ENCODE data around the gene C17orf114.
A peak's percentile ranks its signal among the peaks of the same experiment; 100 is the strongest.
"Not testable (repeated sequence)": the region's sequence is repeated elsewhere in the genome, so short reads cannot be mapped to it uniquely, and the experiment has no call there.

C17orf114 gene

DNA sequence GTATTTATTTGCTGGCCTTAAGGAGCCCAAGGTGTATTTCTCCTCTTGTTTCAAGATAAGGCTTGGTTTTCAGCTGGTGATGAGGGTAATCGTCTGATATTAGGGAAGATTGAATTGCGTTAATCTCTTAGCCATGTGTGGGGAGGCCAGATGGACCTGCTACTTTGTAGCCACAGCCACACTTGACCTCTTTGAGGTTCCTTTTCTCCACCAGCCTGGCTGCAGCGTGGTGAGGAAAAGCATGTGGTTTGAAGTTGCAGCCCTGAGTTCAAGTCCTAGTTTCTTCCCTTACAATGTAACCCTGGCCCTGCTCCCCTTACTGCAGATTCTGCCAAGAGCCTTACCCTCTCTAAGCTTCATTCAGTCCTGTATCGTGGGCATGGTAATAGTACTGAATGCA is 34.1 kb upstream of the C17orf114 start:
- H3K36me3 Mint-ChIP-seq (ENCODE audit: insufficient read depth): peaks cover 7% of the 10 kb centered on the region
- H3K9me3 Mint-ChIP-seq: no peaks in the 10 kb centered on the region
- no peak overlapping the region for H3K4me3 Mint-ChIP-seq
- no peak for ATAC-seq
- peaks cover 55% of the 10 kb centered on the region for H3K4me1 Mint-ChIP-seq (ENCODE audit: low read depth)
- DNase-seq: no peak
- no peaks in the 10 kb centered on the region for H3K27me3 Mint-ChIP-seq (ENCODE audit: low read depth)

DNA sequence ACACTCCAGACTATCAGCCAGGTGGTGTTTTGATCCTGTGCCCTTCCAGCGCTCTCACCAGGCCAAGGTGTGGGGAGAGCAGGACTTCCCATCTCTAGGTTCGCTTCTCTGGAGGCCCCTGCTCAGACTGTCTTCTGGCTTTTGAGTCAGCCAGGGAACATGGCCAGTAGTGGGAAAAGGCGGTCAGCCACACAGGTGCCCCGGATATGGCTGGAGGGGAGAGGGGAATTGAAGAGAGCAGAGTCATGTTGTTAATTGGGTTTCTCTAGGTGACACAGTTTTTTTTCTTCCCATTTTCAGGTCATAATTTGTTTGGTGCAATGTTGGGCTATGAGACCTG is 32.5 kb upstream of the C17orf114 start:
- DNase-seq: no peak
- Mint-ChIP-seq H3K4me3 (peak overlapping the region; percentile 94), H3K9me3 (no peaks in the 10 kb centered on the region), H3K4me1 (ENCODE audit: low read depth) (peaks cover 40% of the 10 kb centered on the region), H3K27me3 (ENCODE audit: low read depth) (no peaks in the 10 kb centered on the region), H3K36me3 (ENCODE audit: insufficient read depth) (peaks cover 7% of the 10 kb centered on the region)
- no peak for ATAC-seq

DNA sequence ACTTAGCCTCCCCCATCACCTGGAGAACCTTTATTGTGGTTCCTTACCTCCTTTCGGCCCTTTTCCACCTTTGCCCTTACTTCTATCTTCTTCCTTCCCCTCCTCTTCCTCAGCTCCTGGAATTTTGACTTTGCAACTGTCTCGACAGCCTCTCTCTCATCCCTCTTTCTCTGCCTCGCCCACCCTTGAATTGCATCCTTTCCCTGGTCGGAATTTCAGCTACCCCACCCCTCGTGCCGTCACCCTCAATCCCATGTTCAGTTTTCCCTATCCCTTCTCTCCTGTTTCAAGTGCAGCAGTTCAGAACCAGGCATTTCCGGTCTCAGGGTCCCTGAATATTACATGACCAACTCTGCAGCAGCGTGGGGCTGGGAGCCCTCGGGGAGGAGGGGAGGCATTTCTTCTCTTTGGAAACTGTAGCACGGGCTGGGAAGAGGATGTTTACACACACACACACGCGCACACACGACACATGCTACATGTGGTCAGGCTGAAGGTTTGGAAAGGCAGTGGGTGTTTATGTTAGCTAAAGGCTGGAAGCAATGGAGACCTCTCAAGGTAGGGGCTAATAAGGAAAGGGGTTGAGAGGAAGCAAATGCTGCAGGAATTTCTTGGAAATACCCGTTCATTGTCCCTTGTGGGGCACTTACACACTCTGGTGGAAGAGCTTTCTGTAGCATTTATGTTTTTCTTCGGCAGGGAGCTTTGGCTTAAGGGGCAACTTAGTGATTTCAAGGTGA is 32.0 kb upstream of the C17orf114 start:
- Mint-ChIP-seq H3K4me3 (peak overlapping the region; percentile 94), H3K9me3 (no peaks in the 10 kb centered on the region), H3K27me3 (ENCODE audit: low read depth) (no peaks in the 10 kb centered on the region), H3K4me1 (ENCODE audit: low read depth) (peaks cover 35% of the 10 kb centered on the region), H3K36me3 (ENCODE audit: insufficient read depth) (peaks cover 4% of the 10 kb centered on the region)
- no peak for DNase-seq
- ATAC-seq: no peak

DNA sequence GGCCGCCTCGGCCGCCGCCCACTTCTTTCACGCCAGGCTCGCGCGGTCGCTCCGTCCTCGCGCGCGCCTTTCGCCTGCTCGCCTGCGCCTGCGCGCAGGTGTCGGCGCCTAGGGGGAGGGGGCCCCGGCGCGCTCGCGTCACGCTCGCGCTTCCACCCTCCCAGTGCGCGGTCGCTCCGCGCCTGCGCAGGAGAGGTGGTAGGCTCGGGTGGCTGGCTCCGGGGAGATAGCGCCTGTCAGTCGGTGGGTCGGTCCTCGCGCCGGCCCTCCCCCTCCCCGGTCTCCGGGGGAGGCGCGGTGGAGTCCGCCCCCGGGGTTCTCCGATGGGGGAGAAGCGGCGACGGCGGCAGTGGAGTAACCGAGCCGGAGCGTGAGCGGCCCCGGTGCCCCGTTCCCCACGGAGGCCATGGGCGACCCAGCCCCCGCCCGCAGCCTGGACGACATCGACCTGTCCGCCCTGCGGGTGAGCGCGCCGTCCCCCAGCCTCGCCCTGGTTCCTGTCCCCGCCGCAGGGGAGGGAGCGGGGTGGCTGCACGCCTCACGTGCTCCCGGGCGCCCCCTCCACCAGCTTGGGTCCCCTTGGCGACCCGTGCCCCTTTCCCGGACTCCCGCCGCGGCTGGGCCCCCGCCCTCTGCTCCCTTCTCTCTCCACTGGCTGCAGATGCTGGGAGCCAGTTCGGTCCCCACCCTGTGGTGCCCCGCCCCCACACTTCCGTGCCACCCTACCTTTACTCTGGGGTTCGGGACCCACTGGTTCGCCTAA is 31.2 kb upstream of the C17orf114 start, which contains the start of gene MINK1:
Gene MINK1 (plus strand): TSS at position 163 of the 763 bp plus-strand sequence. CDS start 244 bp downstream, at position 407.
- peak within 1 kb of the TSS; percentile 94 for H3K4me3 Mint-ChIP-seq
- peak; percentile 82 for DNase-seq
- no peaks in the 10 kb centered on the region for H3K27me3 Mint-ChIP-seq (ENCODE audit: low read depth)
- peaks cover 34% of the 10 kb centered on the region for H3K4me1 Mint-ChIP-seq (ENCODE audit: low read depth)
- peak; percentile 95 to 97 for ATAC-seq
- H3K36me3 Mint-ChIP-seq (ENCODE audit: insufficient read depth): peaks cover 3% of the 10 kb centered on the region
- no peaks in the 10 kb centered on the region for H3K9me3 Mint-ChIP-seq

DNA sequence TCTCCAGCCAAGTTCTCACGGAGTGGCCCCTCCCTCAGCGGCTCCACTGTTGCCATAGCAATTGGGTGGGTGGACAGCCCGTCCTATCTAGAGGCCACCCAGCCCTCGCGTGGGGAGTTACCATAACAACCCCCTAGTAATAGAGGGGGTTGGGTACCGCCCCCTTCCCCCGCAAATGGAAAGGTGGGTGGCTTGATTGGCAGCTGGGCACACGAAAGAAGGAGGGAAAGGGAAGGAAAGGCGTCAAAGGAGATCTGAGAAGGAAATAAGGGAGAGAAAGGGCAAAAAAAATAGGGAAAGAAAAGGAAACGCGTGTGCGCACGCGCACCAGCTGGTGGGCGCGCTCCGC is 30.7 kb upstream of the C17orf114 start:
- not testable (repeated sequence) for H3K36me3 Mint-ChIP-seq (ENCODE audit: insufficient read depth); H3K9me3 Mint-ChIP-seq; DNase-seq; H3K27me3 Mint-ChIP-seq (ENCODE audit: low read depth)
- H3K4me3 Mint-ChIP-seq: peak overlapping the region; percentile 87
- H3K4me1 Mint-ChIP-seq (ENCODE audit: low read depth): peaks cover 31% of the 10 kb centered on the region
- peak; percentile 15 to 21 for ATAC-seq

DNA sequence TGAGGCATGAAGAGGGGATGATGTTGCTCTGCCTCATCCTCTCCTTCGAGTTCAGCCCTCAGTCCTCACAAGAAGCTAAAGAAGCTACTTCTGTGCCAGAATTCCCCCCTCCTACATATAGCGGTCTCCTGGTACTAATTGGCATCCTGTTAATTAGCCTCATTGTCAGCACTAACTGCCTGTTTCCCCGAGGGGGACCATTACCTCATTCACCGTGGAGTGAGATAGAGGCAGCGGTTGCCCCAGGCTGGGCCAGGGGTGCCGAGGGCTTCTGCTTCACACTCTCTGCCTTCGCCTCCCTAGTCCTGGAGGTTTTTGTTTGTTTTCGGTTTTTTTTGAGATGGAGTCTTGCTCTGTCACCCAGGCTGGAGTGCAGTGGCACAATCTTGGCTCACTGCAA is 25.3 kb upstream of the C17orf114 start:
- Mint-ChIP-seq H3K9me3 (no peaks in the 10 kb centered on the region), H3K4me3 (no peak overlapping the region), H3K4me1 (ENCODE audit: low read depth) (no peaks in the 10 kb centered on the region), H3K27me3 (ENCODE audit: low read depth) (no peaks in the 10 kb centered on the region), H3K36me3 (ENCODE audit: insufficient read depth) (no peaks in the 10 kb centered on the region)
- DNase-seq: no peak
- ATAC-seq: no peak

DNA sequence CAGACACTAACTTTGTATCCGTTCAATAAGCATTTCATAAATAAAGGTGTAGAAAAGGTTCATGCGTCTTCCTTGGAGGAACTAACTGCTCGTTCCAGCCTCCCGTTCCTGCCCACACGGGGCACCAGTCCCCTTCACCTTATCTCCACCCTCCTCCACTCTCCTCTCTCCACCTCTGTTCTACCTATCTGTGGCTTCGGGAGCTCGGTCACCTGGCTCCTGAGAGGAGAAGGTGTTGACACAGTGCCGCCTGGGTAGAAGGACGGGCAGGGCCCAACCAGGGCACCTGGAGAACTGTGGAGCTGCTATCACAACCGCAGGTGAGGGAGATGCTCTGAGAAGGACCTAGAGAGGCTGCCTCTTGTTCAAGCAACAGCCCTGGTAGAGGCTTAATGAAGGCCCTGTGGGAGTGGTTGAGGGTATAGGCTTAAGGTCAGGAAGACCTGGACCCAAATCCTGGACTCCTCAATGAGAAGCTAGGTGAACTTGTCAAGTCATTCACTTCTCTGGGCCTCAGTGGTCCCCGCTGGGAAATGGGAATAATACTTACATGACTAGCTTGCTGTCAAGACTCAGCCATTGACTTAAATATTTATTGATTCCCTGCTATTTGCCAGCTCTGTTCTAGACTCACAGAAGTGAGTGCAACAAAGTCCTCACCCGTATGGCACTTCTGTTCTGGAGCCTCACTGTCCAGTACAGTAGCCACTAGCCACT is 21.4 kb upstream of the C17orf114 start:
- no peaks in the 10 kb centered on the region for H3K9me3 Mint-ChIP-seq
- no peak for ATAC-seq
- DNase-seq: no peak
- H3K4me3 Mint-ChIP-seq: no peak overlapping the region
- H3K4me1 Mint-ChIP-seq (ENCODE audit: low read depth): no peaks in the 10 kb centered on the region
- no peaks in the 10 kb centered on the region for H3K27me3 Mint-ChIP-seq (ENCODE audit: low read depth)
- peaks cover 4% of the 10 kb centered on the region for H3K36me3 Mint-ChIP-seq (ENCODE audit: insufficient read depth)

DNA sequence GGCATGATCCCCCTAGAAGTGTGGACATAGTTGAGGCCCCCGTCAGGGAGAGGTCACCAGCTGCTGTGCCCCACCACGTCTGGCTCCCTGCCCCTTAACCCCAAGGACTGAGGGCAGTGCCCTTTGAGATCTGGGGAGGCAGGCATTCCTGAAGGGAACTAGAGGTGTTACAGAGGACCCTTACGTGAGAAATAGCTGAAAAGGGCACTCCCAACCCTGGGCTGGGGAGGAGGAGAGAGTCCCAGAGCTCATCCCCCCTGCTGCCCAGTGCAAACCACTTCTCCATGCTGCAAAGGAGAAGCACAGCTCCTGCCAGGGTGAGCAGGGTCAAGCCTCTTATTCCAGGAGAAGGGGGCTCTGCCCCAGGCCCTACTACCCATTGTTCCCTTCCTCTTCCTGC is 20.7 kb upstream of the C17orf114 start:
- Mint-ChIP-seq H3K36me3 (ENCODE audit: insufficient read depth) (peaks cover 4% of the 10 kb centered on the region), H3K4me3 (no peak overlapping the region), H3K9me3 (no peaks in the 10 kb centered on the region), H3K4me1 (ENCODE audit: low read depth) (no peaks in the 10 kb centered on the region), H3K27me3 (ENCODE audit: low read depth) (no peaks in the 10 kb centered on the region)
- DNase-seq (no peak), ATAC-seq (no peak)

DNA sequence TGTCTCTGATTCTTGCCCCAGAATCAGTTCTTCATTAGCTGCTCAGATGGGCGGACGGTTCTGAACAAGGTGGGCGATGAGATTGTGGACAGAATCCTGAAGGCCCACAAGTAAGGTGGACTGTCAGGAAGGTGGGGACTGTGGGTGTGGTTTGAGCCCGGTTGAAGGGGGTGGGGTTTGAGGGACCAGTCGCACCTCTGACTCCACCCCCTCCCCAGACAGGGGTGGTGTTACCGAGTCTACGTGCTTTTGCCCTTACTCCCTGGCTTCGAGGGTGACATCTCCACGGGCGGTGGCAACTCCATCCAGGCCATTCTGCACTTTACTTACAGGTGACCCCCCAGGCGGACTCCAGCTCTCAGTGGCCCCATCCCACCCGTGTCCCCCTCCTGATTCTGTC is 16.1 kb upstream of the C17orf114 start:
- DNase-seq (no peak), ATAC-seq (no peak)
- Mint-ChIP-seq H3K4me3 (no peak overlapping the region), H3K36me3 (ENCODE audit: insufficient read depth) (peaks cover 6% of the 10 kb centered on the region), H3K27me3 (ENCODE audit: low read depth) (no peaks in the 10 kb centered on the region), H3K4me1 (ENCODE audit: low read depth) (no peaks in the 10 kb centered on the region), H3K9me3 (no peaks in the 10 kb centered on the region)

DNA sequence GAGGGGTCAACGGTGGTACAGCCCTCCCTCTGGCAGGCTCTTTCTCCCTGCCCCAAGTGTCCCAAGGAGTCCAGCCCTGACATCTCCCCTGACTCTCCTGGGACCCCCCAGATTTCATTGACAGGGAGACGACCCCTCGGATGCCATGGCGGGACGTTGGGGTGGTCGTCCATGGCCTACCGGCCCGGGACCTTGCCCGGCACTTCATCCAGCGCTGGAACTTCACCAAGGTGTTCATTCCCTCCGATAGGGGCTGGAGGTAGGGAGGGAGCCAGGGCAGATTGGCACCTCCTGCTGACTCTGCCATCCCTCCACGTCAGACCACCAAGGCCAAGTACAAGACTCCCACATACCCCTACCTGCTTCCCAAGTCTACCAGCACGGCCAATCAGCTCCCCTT is 14.7 kb upstream of the C17orf114 start:
- no peak for DNase-seq
- no peak for ATAC-seq
- H3K4me1 Mint-ChIP-seq (ENCODE audit: low read depth): no peaks in the 10 kb centered on the region
- peaks cover 6% of the 10 kb centered on the region for H3K36me3 Mint-ChIP-seq (ENCODE audit: insufficient read depth)
- no peaks in the 10 kb centered on the region for H3K9me3 Mint-ChIP-seq
- no peak overlapping the region for H3K4me3 Mint-ChIP-seq
- H3K27me3 Mint-ChIP-seq (ENCODE audit: low read depth): no peaks in the 10 kb centered on the region

DNA sequence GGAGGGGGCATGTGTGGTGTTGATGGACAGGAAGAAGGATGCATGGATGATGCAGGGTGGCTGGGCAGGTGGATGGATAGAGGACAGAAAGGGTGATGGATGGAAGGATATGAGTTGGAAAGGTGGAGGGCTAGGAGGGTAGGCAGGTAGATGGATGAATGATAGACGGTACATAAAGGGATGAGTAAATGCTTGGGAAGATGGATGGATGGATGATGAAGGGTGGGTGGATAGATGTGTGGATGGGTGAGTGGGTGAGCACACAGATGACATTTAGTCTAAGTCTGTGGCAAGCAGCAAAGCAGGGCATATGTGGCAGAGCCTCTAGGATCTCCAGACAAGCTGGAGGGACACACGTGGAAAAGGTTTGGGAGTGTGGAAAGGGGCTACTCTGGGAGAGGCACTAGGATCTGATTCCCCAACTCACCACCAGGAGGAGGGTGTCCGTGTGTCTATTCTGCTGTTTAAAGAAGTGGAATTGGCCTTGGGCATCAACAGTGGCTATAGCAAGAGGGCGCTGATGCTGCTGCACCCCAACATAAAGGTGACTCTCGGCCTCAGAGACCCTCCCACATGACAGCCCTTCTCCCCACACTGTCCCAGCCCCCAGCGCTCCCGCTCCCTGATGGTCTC is 13.0 kb upstream of the C17orf114 start:
- peaks cover 9% of the 10 kb centered on the region for H3K36me3 Mint-ChIP-seq (ENCODE audit: insufficient read depth)
- DNase-seq: no peak
- no peaks in the 10 kb centered on the region for H3K4me1 Mint-ChIP-seq (ENCODE audit: low read depth)
- H3K4me3 Mint-ChIP-seq: no peak overlapping the region
- ATAC-seq: no peak
- H3K9me3 Mint-ChIP-seq: no peaks in the 10 kb centered on the region
- H3K27me3 Mint-ChIP-seq (ENCODE audit: low read depth): no peaks in the 10 kb centered on the region

DNA sequence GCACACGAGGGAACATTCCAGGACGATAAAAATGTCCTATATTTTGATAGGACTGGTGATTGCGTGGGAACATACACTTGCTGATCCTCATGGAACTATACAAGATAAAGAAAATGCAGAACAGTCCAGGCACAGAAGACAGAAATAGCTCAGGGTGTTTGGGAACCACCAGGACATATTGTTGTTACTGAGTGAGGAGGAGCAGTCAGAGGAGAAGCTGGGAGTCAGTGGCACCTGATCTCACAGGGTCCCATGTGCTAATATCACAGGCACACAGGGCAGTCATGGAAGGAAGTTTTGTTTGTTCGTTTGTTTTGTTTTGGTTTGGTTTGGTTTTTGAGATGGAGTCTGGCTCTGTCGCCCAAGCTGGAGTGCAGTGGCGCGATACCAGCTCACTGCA is 10.6 kb upstream of the C17orf114 start:
- no peaks in the 10 kb centered on the region for H3K9me3 Mint-ChIP-seq

DNA sequence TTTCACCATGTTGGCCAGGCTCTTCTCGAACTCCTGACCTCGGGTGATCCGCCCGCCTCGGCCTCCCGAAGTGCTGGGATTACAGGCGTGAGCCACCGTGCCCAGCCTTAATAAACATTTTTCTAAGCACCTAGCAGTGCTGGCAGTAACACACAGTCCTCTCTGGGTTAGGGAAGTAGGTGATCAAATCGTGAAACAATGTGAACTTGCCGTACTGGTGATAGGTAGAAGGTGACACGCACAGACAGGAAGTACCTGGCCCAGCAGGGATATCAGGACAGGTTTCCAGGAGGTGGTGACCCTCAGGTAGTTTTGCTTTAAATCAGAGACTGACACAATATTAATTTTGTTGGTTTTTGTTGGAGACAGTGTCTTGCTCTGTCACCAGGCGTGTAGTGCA is 9.3 kb upstream of the C17orf114 start:
- Mint-ChIP-seq H3K27me3 (ENCODE audit: low read depth) (no peaks in the 10 kb centered on the region), H3K36me3 (ENCODE audit: insufficient read depth) (peaks cover 5% of the 10 kb centered on the region), H3K4me1 (ENCODE audit: low read depth) (peaks cover 6% of the 10 kb centered on the region), H3K4me3 (no peak overlapping the region), H3K9me3 (no peaks in the 10 kb centered on the region)
- no peak for ATAC-seq
- no peak for DNase-seq

More for the DNA sequence above, 10.6 kb upstream of the C17orf114 start:
- ATAC-seq (no peak), DNase-seq (no peak)
- Mint-ChIP-seq H3K4me1 (ENCODE audit: low read depth) (peaks cover 4% of the 10 kb centered on the region), H3K36me3 (ENCODE audit: insufficient read depth) (peaks cover 5% of the 10 kb centered on the region), H3K27me3 (ENCODE audit: low read depth) (no peaks in the 10 kb centered on the region), H3K4me3 (no peak overlapping the region)

DNA sequence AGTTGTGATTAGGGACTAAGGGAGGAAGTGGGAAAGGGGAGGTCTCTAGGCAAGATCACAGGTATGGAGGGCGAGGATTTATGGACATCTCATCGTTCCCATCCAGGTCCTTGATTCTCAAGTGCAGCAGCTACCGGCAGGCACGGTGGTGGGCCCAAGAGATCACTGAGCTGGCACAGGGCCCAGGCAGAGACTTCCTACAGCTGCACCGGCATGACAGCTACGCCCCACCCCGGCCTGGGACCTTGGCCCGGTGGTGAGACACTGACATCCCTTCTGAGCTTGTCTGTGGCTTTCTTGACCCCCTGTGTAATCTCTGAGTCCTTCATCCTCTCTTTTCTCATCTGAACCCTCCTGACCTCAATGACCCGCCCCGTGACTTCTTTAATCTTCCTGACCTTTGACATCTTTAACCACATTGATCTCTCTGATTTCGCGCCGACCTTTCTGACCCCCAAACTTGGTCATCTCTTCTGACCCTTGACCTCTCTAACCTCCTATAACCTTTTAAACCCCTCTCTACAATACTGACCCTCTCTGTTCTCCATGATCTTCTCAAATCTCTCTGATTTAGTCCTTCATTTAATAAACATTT is 8.7 kb upstream of the C17orf114 start:
- no peak for DNase-seq
- no peaks in the 10 kb centered on the region for H3K9me3 Mint-ChIP-seq
- H3K4me1 Mint-ChIP-seq (ENCODE audit: low read depth): peaks cover 12% of the 10 kb centered on the region
- no peaks in the 10 kb centered on the region for H3K27me3 Mint-ChIP-seq (ENCODE audit: low read depth)
- H3K36me3 Mint-ChIP-seq (ENCODE audit: insufficient read depth): peaks cover 3% of the 10 kb centered on the region
- no peak overlapping the region for H3K4me3 Mint-ChIP-seq
- no peak for ATAC-seq
